Activated CD8-positive, alpha-beta memory T cell treated with anti-CD3 and anti-CD28 coated beads for 1 hour (primary cell): Measurements from ENCODE around the gene SOX6.

Experiments
- DNase-seq, 2 donors: peaks; one replicate each; pipeline ENCODE4 v3.0.0-alpha.2; 2020; ENCODE audit warnings: low read depth in 1 of 2; ENCODE audit errors: extremely low read depth in 1 of 2

The SOX6 gene

GRCh38 chr11:16114978-16115871, 241.1 kb downstream of the SOX6 start:
- DNase-seq, result no peak

DNA sequence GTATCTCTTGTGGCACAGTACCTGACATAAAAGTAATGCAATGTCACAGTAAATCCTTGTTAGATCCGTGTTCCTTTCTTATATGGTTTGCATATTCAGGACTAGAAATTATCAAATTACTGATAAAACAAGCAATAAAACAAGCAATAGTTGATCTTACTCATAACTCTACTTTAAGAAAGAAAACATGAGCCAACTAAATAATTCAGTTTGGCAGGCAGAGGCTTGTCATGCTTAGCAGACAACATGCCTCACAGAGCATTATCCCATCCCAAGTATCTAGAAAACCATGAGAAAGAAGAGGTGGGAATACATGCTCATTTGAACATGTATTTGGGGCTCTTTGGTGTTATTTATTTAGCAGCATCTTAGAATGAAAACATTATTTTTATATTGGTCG, 241.9 kb downstream of the SOX6 start:
- DNase-seq, result no peak

DNA sequence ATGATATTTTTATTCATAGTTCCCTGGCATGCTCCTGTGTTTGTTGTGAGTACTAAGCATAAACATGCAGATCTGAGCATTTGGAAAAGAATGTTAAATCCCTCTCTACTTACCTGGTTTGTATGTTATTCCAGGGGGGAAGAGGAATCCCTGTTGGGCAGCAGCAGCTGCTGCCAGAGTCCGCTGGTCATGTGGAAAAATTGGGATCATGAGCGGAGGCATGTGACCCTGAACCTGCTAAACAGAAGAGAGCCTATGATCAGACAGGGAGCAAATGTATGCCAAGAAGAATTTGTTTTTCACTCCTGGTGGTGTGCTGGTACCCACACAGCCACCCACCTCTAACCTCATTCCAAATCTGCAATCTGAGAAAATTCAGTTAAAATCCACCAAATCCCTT, 244.7 kb downstream of the SOX6 start:
- no peak for DNase-seq

DNA sequence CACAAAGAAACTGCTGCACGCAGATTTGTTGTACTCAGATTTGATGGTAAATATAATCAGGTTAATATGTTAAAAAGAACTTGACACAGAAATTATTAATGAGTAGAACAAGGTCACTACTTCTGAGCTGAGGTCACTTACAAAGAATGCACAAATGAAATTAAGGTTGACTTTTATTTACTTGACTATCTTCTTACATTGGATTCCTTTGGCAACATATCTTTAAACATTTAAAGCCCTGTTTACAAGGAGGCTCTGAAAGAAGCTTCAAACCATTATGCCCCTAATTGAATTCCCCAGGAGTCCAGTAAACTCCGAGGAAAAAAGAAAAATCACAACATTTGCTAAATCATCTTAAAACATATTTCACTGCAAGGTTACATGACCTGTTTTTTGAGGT, 245.5 kb downstream of the SOX6 start:
- DNase-seq, result no peak

DNA sequence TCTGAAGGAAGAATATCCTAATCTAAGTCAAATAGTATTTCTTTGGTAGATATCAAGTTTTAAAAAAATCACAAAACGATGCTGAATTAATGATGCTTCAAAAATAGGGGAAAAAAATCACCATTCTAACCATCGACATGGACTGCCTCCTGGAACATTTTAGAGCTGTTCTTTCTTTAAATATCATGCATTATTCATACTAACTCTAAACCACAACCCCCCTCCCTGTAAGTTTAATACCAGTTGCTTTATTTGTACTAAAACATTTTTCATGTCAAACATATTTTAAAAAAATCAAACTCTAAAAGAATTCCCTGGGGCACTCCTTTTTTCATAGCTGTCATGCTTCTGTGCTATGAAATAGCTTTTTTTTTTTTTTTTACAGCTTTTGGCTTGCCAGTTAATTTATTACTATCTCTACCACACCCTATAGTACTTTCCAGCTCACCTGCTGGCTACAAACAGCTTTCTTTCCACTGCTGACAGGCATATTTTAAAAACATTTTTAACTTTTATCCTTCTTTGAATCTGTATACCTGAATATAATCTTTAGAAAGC, 256.9 kb downstream of the SOX6 start:
- no peak for DNase-seq

DNA sequence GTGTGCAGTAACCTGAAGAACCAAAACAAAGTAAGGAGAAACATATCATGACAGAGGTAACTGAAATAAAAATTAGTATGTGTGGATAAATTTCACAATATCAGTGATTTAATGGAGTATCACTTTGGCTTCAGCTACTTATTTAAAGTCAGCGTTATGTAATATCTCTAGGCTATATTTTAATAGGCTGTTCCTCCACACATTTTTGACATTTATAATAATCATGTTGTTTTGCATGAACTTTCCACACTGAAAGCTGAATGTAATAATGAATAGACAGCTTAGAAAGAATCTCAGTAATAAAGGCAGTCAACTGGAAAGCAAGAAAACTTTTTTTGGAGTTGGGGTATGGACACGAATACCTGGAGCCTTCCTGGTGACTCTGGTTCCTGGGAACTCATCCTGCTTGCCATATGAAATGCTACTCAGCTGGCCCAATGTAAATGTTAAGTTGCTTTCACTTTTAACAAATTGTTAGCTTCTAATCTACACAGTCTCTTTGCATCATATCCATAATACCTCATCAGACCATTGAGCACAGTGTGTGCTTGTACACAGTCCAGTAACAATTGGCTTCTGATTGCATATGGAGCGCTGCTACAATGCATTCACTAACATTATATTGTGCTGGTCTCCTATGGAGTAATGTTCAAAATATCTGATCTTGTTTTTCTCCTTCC, 257.7 kb downstream of the SOX6 start:
- DNase-seq, result no peak

DNA sequence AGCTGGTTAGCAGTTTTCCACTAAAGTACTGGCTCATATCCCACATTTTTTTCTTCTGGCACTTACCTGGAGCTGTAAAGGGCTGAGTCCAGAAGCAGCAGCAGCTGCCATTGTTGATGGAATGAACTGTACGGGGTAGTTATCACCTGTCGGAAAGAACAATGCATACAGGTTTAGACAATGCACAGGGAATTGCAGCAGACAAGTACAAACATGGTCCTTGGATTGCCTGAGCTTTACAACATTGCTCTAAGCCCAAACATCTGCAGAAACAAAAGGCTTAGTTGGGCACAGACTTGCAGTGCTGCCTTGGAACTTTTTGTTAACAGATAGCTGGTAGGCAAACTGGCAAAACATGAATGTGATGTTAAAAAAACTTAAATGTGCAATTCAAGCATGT, 258.8 kb downstream of the SOX6 start:
- DNase-seq, result no peak

DNA sequence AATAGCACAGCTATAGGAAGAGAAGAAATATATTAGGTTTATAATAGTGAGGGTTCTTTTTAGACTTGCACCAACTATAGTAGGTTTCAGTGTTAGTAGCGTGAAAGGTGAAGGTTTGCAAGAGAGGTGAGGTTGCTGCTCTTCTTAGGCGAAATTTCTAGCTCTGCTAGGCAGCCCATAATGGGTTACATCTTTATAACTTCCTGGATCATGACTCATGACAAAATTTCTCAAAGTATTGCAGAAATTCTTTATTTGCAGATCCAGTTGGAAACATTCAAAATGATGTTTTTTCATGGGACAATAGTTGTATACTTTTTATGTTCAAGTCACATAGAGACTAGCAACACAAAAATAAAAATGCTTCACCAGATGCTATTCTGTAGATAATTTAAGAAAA, 260.0 kb downstream of the SOX6 start:
- DNase-seq, result no peak

DNA sequence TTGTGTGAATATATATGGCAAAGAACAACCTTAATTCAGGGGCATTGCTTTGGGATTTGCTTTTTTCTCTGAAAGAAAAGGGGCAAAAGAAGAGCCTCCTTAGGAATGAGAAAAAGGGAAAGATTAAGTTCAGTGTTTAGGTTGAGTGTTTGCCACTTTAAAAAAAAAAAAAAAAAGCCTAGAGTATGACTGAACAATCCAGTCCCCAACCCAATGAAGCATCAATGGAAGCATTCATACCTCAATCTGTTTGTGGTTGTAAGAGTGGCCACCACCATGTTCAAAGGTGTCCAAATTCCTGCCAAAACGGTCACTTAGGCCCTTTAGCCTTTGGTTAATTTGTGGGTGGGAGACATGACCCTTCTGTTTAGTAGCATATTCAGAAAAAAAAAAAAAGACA, 260.6 kb downstream of the SOX6 start:
- DNase-seq, result no peak

DNA sequence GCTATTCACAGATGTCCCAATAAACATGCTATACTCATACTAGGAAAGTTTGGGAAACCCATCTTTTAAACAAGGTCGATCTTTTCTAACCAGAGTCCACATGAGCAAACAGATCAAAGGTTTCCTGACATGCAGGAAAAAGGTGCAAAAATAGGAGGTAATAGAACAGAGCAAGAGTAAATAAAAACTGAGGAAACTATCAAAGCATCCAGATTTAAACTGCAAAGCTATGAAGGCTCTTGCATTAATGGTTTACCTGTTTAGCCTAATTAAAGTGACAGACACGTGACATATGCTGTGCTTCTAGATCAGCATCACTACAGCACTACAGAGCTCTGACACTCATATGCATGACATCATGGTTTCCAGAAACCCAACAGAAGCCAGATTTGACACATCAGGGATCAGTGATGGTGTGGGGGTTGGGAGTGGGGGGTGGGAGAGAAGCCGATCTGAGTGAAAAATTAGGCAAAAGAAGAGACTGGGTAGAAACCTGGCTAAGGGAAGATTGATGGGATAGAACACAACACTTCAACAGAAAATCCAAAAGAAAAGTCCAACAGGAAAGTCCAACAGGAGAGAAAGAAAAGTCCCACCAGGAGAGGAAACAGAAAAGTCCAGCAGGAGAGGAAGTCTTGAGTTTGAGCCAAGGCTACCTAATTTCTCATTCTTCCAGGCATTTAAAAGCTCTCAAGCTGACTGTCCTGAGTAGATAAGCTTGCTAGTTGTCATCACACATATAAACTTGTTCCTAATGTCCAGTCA, 262.3 kb downstream of the SOX6 start:
- DNase-seq, result no peak

DNA sequence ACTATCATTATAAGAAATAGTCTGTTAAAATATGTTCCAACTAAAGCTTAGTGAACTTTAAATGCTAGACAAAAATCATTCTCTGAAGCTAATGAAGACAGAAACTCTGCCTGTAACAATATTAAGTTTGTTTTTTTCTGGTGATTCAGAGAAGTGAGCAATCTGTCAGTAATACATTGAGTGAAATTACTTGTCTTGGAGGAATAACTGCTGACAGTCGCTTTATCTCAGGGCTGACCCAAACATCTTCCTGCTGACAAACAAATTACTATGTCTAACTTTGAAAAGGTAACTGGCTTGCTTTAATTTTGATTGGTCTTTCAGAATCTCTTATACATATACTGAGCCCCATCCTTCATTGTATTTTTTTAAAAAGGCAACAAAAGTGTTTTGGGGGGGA, 264.5 kb downstream of the SOX6 start:
- no peak for DNase-seq

- DNase-seq, result no peak
These were observed 266.9 kb downstream of the SOX6 start for GRCh38 chr11:16089481-16089880.

- no peak for DNase-seq
These were observed 267.6 kb downstream of the SOX6 start for GRCh38 chr11:16088774-16089173.

DNA sequence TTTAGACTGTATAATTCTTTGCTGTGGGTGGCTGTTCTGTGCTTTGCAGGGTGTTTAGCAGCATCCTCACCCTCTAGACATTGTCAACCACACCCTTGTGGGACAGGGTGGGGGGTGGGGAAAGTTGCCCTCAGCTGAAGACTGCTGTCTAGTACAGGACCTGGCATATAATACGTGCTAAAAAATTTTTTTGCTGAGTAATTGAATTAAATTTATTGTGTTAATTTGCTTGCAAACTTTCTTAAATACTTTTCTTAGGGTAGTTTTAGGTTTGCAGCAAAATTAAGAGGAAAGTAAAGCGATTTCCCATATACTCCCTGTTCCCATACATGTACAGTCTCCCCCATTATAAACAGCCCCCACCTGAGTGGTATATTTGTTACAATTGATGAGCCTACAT, 268.5 kb downstream of the SOX6 start:
- no peak for DNase-seq

GRCh38 chr11:16086229-16086819, 270.0 kb downstream of the SOX6 start:
- no peak for DNase-seq

DNA sequence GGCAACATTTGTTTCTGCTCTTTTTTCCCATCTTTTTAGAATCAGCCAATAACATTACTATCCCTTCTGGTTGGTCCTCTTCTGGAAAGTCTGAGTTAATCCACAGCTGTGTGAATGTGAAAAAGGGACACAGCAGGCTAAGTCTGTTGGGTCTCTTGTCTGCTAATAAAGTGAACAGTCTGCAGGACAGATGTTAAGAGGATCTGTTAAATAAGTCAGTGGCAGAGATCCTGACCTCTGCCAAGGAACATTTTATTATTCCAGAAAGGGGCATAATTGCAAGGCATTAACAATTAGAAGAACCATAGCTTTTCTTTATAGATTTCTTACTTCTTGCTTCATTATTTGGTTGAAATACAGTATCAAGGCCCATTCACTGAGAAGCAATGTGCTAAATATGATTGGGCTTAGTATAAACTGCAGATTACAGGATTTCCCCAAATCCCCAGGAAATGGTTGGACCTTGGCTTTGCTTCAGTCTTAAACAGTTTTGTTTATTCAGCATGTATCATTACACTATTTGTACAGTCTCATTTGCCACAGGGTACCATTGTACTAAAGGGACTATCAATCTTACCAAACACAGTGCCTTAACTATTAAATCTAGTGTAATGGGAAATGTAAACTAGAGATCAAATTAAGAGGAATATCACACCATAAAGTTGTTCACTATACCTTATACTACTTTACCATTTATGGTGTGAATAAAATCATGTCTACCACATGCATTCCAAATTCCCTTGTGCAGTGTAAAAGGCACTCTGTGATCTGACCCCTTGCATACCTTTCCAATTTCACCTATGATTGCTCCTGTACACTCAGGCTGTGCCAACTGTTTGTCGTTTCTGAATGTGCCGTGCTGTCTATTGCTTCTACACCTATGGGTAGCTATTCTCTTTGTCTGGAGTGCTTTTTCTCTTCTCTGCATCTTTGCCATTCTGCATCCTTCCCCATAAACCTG, 274.0 kb downstream of the SOX6 start:
- DNase-seq, result no peak

GRCh38 chr11:16081382-16082094, 274.8 kb downstream of the SOX6 start:
- no peak for DNase-seq

- DNase-seq, result no peak
These were observed 275.5 kb downstream of the SOX6 start for GRCh38 chr11:16080688-16081381.

GRCh38 chr11:16078936-16079335, 277.4 kb downstream of the SOX6 start:
- DNase-seq, result no peak
